HuH-7.5 (cell line): ENCODE measurements around the gene ELL2.
"Not testable (repeated sequence)": the region's sequence is repeated elsewhere in the genome, so short reads cannot be mapped to it uniquely, and the experiment has no call there.

ENCODE experiments used
- DNase-seq: peaks from one replicate; pipeline ENCODE4 v3.0.0; 2011; ENCODE audit warnings: low spot score

Gene ELL2

GRCh38 chr5:95930141-95930930 is 31.3 kb downstream of the ELL2 start:
- no peak for DNase-seq

DNA sequence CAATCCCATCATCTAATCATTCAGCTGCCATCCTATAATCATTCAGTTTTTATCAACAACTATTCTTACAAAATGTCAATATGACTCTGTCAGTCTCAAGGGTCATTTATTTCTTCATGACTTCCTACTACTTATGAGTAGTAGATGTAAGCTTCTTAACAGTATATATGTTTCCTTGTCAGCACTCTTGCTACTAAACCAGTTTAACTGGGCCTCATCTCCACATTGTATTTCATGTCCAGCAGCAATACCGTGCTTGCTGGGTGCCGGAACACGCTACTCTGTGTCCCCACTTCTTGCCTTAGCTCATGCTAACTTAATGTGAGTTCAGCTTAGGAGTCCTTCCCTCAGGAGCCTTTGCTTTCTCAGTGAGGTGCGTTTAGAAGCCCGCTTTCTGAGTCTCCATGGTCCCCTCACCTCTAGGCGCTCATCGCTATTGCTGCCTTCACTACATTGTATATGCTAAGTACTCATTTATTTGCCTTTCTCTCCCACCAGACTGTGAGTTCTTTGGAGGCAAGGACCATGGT is 32.9 kb downstream of the ELL2 start:
- no peak for DNase-seq

DNA sequence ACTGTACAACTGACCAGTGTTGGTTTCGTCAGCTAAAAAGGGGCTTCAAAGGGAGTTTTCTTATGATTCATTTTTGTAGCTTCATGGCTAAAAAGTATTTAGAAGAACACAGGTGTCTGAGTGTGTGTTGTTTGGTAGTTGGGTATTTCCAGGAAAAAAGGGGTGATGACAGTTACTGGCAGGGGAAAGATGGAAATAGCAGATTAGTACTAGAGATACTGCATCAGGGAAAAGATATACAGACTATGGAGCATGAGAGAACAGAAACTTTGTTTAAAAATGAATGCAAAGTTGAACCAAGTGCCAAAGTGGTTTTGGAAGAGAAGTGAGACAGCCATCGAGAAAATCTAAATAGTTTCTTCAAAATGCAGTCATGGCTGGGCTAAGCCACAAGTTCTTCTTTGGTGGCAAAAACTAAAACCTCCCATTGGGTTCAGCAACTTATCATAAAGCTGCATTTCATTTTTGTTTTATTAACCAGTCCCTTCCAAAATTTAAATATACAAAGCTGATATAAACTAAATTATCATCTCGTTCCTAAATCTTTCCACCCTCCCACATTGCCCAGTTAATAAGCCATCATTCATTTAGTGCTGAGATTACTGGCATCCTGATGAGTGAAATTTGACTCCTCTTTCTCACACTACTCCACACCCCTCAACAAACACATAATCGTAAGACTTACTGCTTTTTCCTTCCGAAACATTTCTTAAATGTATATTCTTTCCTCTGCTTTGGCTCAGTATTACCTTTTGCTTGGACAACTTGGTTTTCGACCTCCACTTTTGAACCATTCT is 33.5 kb downstream of the ELL2 start:
- DNase-seq, result no peak

- DNase-seq, result not testable (repeated sequence)
Measured at GRCh38 chr5:95927300-95927699, 34.4 kb downstream of the ELL2 start.

DNA sequence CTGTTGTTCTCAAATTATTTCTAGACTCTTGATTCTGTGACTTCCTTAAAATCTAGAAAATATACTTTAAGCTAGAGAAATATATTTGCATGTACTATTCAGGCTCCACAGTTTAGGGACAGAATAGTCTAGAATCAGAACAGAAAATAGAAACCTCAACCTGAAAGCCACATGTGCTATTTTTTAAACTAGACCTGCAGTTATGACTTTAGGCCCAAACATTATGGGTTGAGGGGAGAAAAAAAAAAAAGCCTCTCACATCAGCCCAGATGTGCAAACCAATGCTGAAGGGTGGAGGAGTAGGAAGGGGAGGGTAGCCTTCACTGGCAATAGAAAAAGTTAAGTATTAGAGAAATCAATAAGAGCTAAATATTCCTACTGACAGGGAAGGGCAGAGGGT is 35.7 kb downstream of the ELL2 start:
- no peak for DNase-seq

GRCh38 chr5:95925378-95925744 is 36.3 kb downstream of the ELL2 start:
- DNase-seq, result no peak

GRCh38 chr5:95924720-95925377 is 36.8 kb downstream of the ELL2 start:
- DNase-seq, result peak; percentile 11

DNA sequence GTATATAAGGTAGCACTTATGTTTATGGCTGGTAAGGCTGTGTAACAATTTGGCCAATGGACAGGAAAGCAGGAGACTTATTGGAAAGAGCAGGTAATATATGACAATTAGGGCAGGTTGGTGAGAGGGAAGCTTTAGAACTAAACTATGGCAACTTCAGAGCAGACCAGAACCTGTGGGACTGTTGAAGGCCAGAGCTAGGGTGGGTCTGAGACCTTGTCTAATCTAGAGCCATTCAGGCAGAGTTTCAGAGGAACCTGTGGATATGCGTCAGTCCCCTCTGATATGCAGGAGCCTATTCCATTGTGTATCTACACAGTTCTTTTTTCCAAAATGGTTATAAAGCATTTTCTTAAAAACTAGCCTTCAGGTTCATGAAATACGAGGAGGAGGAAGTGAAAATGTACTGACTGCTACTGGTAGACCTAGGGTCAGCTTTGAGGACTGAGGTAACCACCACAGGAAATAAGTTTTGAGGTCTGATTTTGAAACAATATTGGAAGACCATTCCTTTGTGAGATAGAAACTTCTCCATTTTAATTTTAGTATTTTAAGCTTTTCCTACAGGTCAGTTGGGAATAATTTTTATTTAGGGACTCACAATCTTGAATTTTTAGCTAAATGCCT is 37.6 kb downstream of the ELL2 start:
- DNase-seq, result no peak

DNA sequence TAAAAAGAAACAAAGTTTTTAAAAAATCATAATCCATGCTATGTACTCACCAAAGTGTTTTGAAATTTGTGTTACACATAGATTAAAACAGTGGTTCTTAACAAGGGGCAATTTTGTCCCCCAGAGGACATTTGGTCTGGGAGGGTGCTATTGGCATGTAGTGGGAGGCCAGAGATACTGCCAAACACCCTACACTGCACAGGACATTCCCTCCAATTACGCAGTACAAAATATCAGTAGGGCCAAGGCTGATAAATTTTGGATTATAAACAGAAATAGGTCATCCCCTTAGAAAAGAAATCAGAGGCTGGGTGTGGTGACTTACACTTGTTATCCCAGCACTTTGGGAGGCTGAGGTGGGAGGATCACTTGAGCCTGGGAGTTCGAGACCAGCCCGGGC is 38.9 kb downstream of the ELL2 start:
- DNase-seq, result no peak

- no peak for DNase-seq
Measured at GRCh38 chr5:95921501-95921900, 40.1 kb downstream of the ELL2 start.

DNA sequence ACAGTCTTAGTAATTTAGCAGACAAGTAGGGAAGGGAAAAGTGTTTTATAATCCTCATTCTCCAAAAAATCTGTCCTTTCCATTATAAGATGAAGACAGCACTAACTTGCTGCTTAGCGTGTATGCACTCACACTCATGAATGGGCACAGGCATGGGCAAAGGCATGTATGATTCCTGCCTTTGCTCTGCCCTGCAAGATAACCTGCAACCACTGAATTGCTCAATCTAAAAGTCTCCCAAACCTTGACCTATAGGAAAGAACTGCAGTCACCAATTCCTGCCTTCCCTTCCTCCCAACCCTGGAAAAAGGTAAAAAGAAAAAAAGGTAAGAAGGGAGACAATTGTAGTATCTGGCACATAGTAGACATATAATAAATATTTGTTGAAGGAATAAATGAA is 40.8 kb downstream of the ELL2 start:
- no peak for DNase-seq

DNA sequence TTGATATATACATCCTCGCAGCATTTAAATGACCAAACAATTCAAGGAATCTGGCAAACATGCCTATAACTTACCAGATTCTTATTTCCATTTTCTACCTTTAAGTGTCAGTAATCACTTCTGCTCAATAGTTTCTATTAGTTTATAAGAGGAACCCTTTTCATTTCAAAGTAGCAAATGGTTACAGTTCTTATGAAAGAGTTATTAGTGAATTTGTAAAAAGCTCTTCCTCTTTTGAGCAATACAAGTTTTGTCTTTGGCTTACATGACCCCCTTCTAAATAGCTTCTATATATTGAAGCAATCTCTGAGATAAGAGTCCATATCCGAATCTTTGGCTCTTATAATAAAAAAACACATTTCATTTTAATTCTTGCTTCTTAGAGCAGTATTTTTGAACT is 42.0 kb downstream of the ELL2 start:
- DNase-seq, result no peak

- no peak for DNase-seq
Measured at GRCh38 chr5:95918421-95919006, 43.1 kb downstream of the ELL2 start.

GRCh38 chr5:95917207-95917606 is 44.4 kb downstream of the ELL2 start:
- no peak for DNase-seq

- DNase-seq, result no peak
Measured at GRCh38 chr5:95916687-95917085, 45.0 kb downstream of the ELL2 start.

GRCh38 chr5:95915999-95916686 is 45.5 kb downstream of the ELL2 start:
- DNase-seq, result no peak

DNA sequence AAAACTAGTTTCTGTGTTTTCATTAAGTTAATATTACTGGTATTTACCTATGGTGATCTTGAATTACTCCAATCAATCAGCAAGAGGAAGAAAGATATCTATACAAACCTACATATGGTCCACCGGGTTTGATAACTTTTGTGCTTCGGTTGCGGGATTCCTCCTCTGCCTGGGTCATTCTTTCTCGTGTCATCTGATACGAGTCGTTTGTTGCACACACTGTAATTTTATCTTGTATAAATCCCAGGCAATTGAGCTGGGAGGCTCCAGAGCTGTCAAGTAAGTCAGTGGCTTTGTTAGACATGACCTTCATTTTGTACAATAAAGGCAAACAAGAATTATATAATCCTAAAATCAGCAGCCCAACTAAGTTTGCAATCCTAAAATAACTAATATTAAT is 48.0 kb downstream of the ELL2 start:
- DNase-seq, result no peak

DNA sequence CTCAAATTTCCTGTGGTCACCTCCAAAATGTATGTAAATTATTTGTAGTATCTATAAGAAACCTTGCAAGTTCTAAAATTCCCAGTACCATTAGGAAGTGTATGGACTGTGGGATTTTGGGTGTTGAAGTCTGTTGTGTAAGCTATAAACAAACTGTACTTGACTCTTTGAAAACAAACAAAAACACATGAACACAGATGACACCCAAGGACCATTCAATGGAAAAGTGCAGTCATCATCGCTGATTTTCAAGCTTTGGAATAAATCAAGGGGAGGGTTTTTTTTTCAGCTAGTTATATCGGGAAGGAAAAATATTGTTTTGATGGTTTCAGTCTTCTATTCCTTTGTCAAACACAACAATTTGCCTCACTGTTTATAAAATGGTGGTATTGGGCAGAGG is 49.6 kb downstream of the ELL2 start:
- no peak for DNase-seq

DNA sequence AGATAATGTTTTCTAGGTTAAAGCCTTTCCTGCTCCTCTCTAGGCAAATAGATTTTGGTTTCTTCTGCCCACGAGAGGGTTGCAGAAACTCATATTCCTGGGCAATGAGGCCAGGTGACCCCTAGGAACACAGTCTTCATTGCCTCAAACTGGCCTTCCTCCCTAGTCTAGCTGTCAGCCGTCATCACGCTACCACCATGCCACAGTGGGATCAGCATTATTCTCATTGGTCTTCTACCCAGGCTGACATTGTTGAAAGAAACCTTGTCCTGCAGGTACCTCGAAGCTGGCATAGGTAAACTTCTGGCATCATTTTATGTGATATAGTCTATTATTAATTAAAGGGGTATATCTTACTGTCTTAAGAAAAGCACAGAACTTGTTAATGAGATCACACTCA is 51.1 kb downstream of the ELL2 start:
- DNase-seq, result no peak

DNA sequence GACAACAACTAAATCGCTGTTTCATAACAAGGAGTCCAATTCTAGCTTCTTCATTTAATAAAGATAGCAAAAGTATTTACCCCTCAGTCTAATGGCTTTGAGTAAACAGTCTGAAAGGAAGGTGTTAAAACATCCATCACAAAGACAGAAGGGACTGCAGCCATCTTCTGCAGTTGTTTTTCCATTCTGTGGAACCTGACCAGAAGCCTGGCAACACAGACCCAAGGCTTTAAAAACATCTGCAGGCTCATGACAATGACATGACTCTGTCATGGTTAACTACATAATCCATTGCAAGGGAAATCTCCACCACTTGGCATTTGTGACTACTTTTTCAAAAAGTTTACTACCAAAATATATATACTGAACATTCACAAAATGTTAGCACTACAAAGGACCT is 51.9 kb downstream of the ELL2 start:
- DNase-seq, result no peak

GRCh38 chr5:95908799-95909198 is 52.9 kb downstream of the ELL2 start:
- no peak for DNase-seq
